PC-3 (cell line): ENCODE measurements around the gene MAD1L1.
"Not testable (repeated sequence)": the region's sequence is repeated elsewhere in the genome, so short reads cannot be mapped to it uniquely, and the experiment has no call there.

Experiments
- CTCF ChIP-seq: fragments of 300-600 bp; sonication (generic); conservative IDR thresholded peaks from 2 replicates; pipeline ENCODE4 v1.5.1; 2017; ENCODE audit warnings: antibody characterized with exemption, low read depth, mild to moderate bottlenecking, low read length
- EZH2phosphoT487 ChIP-seq: fragments of 300-600 bp; sonication (generic); IDR thresholded peaks from 2 replicates; pipeline ENCODE4 v1.6.1; 2018; ENCODE audit warnings: mild to moderate bottlenecking, antibody characterized with exemption, low read length, borderline replicate concordance

GRCh38 chr7:1976521-1976920, 256.2 kb downstream of the MAD1L1 start:
- TF ChIP-seq CTCF, EZH2phosphoT487: not testable (repeated sequence)
